Stimulated activated CD8-positive, alpha-beta memory T cell treated with anti-CD3 and anti-CD28 coated beads, Interleukin-15, amount 100 ng/mL, for 4 hours (primary cell): ENCODE data around the gene ANKK1.

ENCODE experiments used
- DNase-seq, 2 donors: peaks; one replicate each; pipeline ENCODE4 v3.0.0-alpha.2; 2020; ENCODE audit warnings: low read depth in 2 of 2

ANKK1 gene

DNA sequence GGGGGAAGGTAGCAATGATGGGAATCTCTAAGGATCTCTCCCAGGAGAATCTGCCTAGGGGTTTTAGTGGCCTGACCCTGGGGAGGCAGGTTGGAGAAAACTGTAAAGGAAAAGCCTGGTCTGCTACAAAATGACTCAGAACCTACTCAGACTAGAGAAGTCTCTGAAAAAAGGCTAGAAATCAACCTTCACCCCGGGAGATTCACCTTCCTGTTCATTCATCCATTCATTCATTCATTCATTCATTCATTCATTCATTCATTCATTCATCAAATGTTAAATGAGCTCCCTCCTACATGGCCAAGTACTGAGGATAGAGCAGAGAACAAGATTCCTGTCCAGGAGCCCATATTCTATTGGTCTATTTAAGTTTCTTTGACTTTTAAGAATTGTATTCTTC is 8.9 kb upstream of the ANKK1 start:
- DNase-seq = no peak

DNA sequence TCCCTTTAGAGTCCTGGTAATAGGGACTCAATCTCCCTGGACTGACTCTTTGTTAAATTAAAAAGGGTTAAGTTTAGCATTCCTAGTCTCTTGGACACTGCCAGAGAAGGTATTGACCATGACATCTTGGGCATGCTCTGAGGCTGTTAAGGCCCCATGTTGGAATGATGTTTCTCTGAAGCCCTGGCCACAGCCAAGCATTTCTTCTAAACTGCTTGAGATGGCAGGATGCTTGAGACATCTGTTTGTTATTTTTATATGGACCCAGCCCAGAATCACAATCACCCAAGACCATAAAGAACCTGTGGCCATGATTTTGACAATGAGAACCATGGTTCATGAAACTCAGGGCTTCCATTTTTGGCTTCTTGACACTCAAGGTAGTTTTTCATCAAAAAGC is 5.5 kb upstream of the ANKK1 start:
- no peak for DNase-seq

DNA sequence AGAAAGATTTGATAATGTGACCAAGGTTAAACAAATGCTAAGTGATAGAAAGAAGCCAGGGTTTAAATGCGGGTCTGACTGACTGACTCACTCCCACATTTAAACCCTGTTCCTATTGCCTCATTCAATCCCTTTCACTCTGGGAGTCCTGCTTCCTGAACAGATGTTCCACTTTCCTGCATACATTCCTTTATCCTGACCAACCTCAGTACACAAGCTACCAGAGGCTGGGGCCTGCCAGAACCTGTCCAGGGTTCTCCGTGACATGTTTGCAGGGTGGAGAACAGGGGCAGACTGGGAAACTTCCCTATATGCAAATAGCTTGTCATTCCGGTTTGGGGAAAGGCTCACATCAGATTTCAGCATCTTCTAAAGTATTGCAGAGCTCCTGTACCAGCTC is 3.0 kb upstream of the ANKK1 start:
- no peak for DNase-seq

DNA sequence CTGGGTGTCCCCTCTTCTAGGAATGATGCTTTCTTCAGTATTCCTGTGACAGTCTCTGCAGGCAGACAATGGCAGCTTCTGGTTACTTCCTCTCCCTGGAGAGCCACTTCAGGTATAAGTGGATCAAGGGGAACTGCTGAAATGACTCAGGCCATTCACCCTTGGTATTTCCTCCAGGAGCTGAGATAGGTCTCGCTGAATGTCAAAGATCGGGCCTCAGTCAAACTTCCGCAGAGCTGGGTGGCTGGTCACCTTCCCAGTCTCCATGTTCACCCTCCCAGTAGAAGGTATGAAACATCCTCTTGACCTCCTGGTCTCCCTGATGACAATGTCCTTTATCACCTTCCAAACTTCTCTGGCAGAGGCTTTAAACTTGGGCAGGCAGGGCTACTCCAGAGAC is 1.8 kb upstream of the ANKK1 start:
- DNase-seq = no peak

DNA sequence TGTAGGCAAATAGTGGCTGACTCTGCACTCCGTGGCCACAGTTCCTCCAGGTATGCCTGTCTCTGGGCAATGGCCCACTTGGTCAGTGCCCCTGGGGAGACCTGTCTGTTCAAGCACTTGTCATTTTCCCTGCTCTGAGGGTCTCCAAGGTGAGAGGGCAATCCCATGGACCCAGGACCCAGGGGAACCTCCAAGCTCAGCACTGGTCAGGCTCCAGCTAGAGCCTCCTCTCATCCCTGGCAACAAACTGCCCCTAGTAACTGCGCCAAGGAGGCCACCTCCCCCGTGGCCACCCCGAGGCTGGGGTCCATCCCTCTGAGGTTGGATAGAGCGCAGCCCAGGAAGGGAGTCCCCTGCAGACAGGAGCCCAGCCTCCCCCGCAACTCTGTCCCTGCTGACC is 713 bp upstream of the ANKK1 start:
- no peak for DNase-seq

DNA sequence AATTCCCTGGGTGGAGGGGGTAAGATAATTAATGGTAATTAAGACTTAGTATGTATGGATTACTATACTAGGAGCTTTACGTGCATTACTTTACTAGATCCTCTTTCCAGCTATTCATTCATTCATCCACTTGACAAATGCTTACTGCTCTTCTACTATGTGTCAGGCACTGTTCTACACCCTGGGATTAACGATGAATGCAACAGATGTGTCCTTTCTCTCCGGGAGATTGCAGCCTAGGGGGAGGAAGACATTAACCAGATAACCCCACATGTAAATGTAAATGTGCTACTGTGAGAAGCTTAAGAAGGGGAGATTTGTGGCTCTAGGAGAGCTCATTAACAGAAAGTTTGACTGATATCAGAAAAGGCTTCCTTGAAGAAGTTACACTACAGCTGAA is 1.7 kb downstream of the ANKK1 start:
- no peak for DNase-seq

DNA sequence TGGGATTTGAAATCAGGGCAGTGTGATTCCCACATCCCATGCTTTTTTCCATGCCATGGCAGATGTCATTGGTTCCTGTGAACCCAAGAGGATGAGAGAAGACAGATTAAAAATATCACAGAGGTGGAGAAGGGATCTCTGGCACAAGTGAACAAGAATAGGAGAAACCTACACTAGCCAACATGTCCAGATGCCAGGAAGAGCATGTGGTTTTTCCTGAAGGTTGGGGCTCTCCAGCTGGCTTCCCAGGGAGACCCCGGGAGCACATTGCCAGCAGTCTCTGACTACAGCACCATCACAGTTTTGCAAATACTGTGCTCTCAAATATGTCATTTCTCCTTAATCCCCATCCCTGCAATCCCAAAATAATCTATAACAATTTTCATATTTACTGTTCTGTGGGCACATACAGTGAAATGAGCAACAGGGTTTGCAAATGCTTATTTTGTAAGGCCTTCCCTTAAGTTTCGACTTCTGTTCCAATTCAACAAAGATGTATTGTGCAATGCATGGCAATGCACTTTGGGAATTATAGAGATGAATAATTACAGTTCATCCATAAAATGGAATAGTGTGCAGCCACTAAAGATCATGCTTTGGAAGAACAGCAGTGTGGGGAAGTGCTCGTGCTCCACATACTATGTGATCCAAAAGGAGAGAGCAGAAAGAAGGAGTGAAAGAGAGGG is 4.8 kb downstream of the ANKK1 start:
- DNase-seq = no peak

DNA sequence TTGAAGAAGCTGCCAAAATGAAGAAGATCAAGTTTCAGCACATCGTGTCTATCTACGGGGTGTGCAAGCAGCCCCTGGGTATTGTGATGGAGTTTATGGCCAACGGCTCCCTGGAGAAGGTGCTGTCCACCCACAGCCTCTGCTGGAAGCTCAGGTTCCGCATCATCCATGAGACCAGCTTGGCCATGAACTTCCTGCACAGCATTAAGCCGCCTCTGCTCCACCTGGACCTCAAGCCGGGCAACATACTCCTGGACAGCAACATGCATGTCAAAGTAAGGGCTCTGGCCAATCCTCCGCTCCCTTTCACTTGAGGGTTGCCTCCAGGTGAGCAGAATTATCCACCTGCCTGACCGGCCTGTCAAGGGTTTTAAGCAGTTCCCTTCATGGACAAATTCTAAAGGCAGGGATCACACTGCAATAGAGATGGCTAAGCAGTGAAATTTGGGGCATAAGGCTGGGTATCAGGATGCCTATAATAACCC is 6.0 kb downstream of the ANKK1 start:
- DNase-seq = no peak

DNA sequence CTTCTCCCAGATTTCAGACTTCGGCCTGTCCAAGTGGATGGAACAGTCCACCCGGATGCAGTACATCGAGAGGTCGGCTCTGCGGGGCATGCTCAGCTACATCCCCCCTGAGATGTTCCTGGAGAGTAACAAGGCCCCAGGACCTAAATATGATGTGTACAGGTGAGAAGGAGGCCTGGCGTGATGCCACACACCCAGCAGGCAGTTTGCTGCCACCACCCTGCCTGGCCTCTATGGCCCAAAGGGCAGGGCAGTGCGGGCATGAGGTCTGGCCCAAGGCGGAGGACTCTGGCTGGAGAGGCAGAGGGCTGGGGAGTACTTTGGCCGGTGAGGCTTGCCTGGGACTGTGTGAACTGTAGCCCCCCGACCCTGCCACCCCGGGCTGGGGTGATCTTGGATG is 7.3 kb downstream of the ANKK1 start:
- DNase-seq = no peak

DNA sequence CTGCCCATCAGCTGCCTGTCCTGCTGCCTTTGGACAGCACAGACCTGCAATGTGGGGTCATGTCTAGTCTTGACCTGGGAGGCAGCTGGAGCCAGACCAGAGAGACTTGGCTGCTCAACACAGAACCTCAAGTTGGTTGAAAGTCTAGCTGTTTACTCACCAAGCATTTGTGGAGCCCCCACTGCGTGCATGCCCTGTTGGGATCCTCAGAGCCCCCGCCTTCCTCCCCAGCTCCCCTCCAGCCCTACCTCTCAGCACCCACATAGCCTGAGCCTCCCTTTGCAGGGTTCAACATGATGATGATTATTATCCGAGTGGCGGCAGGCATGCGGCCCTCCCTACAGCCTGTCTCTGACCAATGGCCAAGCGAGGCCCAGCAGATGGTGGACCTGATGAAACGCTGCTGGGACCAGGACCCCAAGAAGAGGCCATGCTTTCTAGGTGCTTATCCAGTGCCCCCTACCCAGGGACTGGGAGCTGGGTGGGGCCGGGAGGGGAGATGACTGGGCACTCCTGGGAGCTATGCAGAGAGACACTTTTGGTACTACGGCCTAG is 8.3 kb downstream of the ANKK1 start:
- no peak for DNase-seq

DNA sequence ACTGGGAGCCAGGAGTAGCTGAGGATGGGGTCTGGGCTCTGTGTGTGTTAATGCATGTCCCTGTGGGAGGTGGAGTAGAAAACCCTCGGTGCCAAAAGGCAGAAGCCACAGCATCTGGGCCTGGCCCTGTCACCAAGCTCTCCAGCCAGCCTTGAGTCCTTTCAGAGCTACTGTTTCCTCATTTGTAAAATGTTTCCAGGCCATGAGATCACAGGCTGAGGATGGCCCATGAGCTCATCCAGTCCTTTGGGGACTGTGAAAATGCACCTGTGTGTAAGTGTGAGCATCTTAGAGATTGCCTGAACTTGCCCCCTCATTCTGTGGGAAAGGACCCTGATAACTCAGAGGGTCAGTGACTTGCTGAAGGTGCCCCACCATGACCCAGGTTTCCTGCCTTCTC is 9.1 kb downstream of the ANKK1 start:
- no peak for DNase-seq

DNA sequence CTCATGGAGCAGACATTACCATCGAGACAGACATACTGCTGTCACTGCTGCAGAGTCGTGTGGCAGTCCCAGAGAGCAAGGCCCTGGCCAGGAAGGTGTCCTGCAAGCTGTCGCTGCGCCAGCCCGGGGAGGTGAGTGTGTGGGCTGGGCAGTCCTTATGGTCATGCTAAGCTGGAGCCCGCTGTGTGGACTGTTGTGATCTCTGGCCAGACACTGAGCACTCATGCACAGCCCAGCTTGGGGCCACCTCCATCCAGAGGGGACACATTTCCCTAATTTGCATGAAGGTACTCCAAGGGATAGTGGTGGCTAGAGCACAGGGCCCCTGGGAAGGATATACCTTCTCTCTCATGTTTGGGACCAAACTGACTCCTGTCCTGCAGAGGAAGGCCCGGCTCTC is 9.6 kb downstream of the ANKK1 start:
- no peak for DNase-seq

DNA sequence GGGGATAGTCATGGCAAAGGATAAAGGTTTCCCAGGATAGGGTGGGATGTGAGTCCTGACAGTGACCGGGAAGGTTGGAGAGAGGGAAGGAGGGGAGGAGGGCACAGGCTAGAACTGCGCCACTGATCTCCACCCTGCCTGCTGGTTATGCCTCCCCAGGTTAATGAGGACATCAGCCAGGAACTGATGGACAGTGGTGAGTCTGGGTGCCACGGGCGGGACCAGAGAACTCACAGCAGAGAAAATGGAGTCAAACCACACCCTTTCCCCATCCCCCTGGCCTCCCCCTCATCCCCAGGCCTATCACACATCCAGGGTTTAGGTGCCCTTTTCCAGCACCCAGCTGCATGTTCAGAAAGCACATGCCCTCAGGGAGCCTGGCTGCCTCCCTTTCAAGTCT is 10.2 kb downstream of the ANKK1 start:
- no peak for DNase-seq

DNA sequence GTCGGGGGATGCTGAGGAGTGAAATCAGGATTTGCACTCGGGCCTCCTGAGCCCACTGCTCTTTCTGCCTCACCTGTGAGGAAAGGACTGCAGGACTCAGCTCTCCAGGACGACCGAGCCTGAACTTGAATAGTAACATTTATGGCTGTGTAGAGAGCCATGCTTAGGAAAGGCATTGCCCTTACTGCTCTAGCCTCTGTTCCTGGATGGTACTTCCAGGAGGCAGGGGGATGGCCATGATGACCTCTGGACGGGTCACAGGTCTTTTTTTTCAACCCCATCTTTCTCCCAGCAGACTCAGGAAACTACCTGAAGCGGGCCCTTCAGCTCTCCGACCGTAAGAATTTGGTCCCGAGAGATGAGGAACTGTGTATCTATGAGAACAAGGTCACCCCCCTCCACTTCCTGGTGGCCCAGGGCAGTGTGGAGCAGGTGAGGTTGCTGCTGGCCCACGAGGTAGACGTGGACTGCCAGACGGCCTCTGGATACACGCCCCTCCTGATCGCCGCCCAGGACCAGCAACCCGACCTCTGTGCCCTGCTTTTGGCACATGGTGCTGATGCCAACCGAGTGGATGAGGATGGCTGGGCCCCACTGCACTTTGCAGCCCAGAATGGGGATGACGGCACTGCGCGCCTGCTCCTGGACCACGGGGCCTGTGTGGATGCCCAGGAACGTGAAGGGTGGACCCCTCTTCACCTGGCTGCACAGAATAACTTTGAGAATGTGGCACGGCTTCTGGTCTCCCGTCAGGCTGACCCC is 11.3 kb downstream of the ANKK1 start:
- DNase-seq = no peak

DNA sequence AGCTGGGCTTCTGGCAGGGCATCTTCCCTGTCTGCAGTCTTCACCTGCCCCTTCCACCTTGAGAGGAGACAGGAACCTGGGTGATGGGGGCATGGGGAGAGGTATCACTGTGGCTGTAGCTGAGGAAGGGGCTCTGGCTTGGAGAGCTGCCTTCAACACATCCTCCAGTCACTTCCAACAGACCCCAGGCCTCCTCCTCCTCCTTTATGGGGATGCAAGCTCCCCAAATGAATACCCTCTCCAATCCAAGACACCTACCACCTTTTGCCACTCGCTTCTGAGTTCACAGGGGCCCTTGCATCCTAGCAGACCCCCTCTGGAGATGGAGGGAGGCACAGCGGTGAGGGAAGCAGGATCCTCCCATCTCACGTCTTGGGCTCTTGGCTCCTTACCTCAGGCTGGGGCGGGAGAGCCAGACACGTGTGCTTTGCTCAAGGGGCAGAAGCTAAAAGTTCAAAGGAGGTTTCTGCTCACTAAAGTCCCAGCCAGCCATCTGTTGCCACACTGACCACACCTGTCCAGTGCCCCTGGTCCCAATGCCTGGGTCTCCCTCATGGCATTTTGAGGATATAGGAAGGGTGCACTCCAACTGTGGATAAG is 13.2 kb downstream of the ANKK1 start:
- no peak for DNase-seq

DNA sequence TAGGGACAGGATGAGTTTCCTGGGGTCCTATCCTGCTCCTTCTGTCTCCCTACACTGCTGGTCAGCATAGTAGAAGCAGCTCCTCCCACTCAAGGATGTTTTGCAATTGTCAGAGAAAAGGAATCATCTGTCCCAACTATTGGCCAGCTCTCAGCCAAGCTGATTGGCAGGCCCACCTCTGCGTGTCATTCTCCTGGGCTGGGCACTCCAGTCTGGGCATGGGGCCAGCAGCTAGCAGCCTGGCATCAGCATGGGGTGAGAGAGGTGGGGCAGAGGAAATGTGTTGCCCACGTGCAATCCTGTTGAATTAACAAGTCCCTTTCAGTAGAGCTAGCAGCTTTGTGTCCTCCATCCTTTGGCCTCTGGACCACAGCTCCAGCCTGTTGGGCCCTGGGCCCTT is 14.1 kb downstream of the ANKK1 start:
- DNase-seq = no peak

DNA sequence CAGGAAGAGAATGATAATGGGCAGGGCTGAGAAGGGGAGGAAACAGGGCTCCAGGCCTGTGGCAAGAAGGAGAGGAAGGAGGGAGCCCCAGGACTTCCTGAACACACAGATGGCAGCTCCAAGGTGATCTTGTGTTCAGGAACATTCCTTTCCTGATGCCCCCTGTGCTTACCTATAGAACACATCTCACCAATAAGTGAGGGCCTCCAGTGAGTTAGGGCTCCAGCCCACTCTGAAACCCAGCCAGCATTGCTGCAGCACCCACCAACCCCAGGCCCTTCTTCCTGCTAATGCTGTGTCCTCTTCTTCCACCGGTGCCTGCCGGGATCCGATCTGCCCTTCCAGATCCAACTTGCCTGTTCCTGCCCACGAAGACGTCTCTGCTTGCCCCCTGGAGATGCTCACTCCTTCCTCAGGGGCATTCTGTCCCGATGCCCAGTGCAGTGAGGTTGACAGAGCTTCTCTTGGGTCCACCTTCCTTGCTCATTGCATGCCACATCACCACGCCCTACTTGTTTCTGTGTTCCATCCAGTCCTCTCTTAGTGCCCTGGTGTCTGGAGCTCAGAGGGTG is 17.4 kb downstream of the ANKK1 start:
- DNase-seq = no peak

DNA sequence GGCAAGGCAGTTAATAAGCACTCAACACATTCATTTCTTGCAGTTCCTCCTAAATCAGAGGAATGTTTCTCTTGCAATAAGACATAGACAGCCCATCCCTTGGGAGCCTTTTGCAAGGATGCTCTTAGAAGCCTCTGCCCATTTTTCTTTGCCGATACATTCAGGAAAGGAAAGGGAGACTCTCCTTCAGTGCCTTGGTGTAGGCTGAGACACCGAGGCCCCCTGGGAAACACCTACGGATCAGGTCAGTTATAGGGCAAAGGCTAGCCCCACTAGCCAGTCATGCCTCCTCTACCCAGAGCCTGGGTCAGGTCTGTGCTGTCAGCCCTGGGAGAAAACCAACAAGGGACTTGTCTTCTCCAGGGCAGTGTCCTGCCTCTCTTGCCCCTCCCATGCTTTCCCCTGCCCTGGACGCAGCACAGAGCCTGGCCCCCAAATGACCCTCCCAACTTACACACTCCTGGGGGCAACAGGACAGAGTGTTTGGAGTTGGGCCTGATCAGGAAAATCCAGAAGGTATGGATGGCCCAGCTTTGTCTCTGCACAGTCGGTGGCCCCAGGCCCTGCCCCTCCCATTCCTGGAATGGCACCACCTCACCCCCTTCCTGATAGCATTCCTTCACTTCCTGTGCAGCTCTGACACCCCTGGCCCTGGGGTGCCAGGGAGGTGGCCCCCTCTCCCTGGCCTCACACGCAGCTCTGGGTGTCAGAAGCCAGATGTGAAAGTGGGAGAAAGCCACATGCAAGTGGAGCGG is 18.3 kb downstream of the ANKK1 start:
- DNase-seq = no peak

DNA sequence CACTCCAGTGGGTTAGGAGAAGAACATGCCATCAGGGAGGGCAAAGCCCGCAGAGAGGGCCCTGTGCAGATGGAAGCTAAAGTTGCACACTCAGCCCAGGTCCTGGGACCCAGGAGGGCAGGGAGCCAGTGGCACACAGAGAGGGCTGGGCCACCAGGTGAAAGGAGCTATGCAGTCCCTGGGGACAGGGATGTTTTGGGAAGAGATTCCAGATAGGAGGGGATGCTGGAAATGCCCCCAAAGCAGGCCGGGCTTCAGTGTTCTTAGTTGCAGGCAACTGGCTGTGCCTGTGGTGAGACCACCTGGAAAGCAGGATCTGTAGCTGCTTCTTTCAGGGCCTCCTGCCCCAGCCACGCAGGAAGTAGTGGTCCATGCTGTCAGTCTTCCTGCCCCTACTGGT is 19.6 kb downstream of the ANKK1 start:
- no peak for DNase-seq

DNA sequence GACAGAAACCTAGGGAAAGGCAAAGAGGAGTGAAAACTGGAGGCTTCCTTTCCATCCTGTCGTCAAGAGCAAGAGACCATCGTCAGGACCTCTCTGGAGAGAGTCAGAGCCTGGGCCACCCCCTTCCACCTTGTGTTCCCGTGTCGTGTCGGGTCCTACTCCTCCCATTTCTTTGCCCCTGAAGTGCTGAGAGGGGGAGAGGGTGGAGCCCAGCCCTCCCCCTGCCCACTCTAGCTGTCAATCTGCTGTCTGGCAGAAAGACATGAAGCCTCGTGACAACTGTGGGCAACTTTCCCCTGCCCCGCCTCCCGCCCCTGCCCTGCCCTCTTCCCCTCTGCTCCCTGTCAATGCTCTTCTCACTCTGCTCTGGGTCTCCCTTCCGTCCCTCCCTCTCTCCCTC is 20.6 kb downstream of the ANKK1 start:
- DNase-seq = no peak

DNA sequence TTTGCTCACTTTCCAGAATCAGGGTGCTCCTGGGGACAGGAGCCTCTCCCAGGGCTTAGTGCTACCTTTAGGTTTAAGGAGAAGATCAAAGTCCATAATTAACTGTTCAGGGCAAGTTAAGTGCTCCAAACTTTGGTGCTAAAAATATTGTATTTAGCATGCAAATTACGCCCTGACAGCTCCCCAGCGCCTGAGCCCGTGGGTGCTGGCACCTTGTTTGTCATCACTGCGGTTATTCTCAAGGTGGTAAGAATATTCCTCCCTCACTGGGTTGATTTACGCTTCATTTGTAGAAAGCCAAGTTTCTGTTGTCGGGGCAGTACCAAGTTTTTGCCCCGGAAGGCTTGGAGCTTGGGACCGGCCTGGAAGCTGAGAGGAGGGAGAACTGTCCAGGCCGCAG is 21.3 kb downstream of the ANKK1 start:
- DNase-seq = no peak

DNA sequence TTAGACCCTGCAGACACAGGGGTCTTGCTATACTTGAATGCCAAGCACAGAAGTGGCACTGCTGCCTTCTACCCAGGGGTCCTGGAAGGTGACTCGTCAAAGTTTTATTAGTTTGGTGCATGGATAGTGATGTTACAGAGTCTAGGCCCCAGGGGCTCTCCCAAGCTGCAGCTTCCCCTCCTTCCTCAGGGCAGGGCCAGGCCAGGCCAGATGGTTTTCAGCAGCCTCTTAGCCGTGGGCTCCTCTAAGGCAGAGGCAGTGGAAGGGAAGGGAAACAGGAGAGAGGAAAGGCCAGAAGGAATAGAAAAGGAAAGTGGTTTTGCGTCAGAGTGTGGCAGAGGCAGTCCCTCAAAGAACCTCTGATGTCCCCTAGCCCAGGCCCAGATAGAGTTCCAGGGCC is 21.9 kb downstream of the ANKK1 start:
- no peak for DNase-seq
